MCF 10A (cell line): ENCODE data around the gene LDHAL6A. TPM values are rescaled to one million over a fixed set of nuclear protein-coding genes. Genes with fewer than 3 reads are reported as not detected.

Source experiments
- BruUV-seq: library from RNA; stranded (reverse); fragments of 400-500 nt; replicated peaks from 2 replicates; lab custom pipeline; 2021; lab: Mats Ljungman, UMichigan
- CTCF ChIA-PET: fragments of 300-600 bp; sonication (Branson Sonifier 250); formaldehyde crosslinking; extraction: SDS; loops from one replicate; lab custom pipeline; 2021; ENCODE audit warnings: antibody characterized with exemption, inconsistent platforms; lab: Yijun Ruan, JAX
- POLR2A ChIA-PET: fragments of 300-600, 350-650 bp; sonication (Branson Sonifier 250); formaldehyde crosslinking; extraction: SDS; loops from one replicate; lab custom pipeline; 2020; ENCODE audit warnings: antibody characterized with exemption, inconsistent platforms; lab: Yijun Ruan, JAX
- DNase-seq: peaks from one replicate; pipeline ENCODE4 v3.0.0-alpha.2; 2018; ENCODE audit not compliant: unreplicated experiment
- H3K27ac Mint-ChIP-seq: one replicate; pipeline ENCODE4 v1.8.0; 2022; ENCODE audit warnings: mild to moderate bottlenecking, low read depth, mixed read lengths; ENCODE audit not compliant: unreplicated experiment
- H3K27me3 Mint-ChIP-seq: one replicate; pipeline ENCODE4 v1.8.0; 2022; ENCODE audit warnings: mixed read lengths; ENCODE audit not compliant: insufficient read depth, unreplicated experiment
- H3K36me3 Mint-ChIP-seq: one replicate; pipeline ENCODE4 v1.8.0; 2022; ENCODE audit warnings: mild to moderate bottlenecking, moderate library complexity, mixed read lengths; ENCODE audit not compliant: insufficient read depth, unreplicated experiment
- H3K4me1 Mint-ChIP-seq: one replicate; pipeline ENCODE4 v1.8.0; 2022; ENCODE audit warnings: mixed read lengths; ENCODE audit not compliant: insufficient read depth, unreplicated experiment
- H3K4me3 Mint-ChIP-seq: one replicate; pipeline ENCODE4 v1.8.0; 2022; ENCODE audit warnings: mild to moderate bottlenecking, moderate library complexity, mixed read lengths; ENCODE audit not compliant: unreplicated experiment
- H3K9me3 Mint-ChIP-seq: one replicate; pipeline ENCODE4 v1.8.0; 2022; ENCODE audit warnings: mixed read lengths; ENCODE audit not compliant: unreplicated experiment
- CTCF ChIP-seq: fragments of 200-600 bp; IDR thresholded peaks from one replicate; pipeline ENCODE4 v1.8.0; 2022; ENCODE audit warnings: antibody characterized with exemption, mild to moderate bottlenecking; ENCODE audit not compliant: unreplicated experiment
- intact Hi-C: fragments of 100-400 bp; cut with micrococcal nuclease; formaldehyde crosslinking; loops from 2 replicates; pipeline ENCODE4 v1.14.1; 2022
- total RNA-seq: library from RNA; stranded (reverse); gene quantifications from 2 replicates; pipeline ENCODE4 v1.2.3, GENCODE V29; 2022

Gene LDHAL6A
- total RNA-seq, 1 experiment from 2014 or later, result not detected

- TF ChIP-seq CTCF, result no peak
- no peak for DNase-seq
- Mint-ChIP-seq H3K4me1 (no peaks in the 10 kb centered on the region), H3K27me3 (no peaks in the 10 kb centered on the region), H3K27ac (no peak overlapping the region), H3K9me3 (no peaks in the 10 kb centered on the region), H3K36me3 (peaks cover 11% of the 10 kb centered on the region), H3K4me3 (no peak overlapping the region)
- intact Hi-C loops, result no loop called here
- CTCF ChIA-PET, result no interaction called here
- POLR2A ChIA-PET, result interaction anchor here (1.1 kb wide), 1 partner anchor 36 kb away, joined by 3 read pairs; no protein-coding TSS in a partner anchor
- no TSS peak for BruUV-seq
Measured at GRCh38 chr11:18468059-18468458, 12.4 kb downstream of the LDHAL6A start.

GRCh38 chr11:18468961-18469360, 13.3 kb downstream of the LDHAL6A start:
- H3K4me1 Mint-ChIP-seq, result no peaks in the 10 kb centered on the region
- H3K9me3 Mint-ChIP-seq, result no peaks in the 10 kb centered on the region
- no TSS peak for BruUV-seq
- H3K36me3 Mint-ChIP-seq, result peaks cover 11% of the 10 kb centered on the region
- intact Hi-C loops, result no loop called here
- CTCF ChIA-PET, result no interaction called here
- no peaks in the 10 kb centered on the region for H3K27me3 Mint-ChIP-seq
- no peak overlapping the region for H3K4me3 Mint-ChIP-seq
- no peak for TF ChIP-seq CTCF
- DNase-seq, result no peak
- POLR2A ChIA-PET, result interaction anchor here (1.1 kb wide), 1 partner anchor 35 kb away, joined by 3 read pairs; no protein-coding TSS in a partner anchor
- no peak overlapping the region for H3K27ac Mint-ChIP-seq

- no peak for DNase-seq
- ChIA-PET CTCF (no interaction called here), POLR2A (interaction anchor here (1.7 kb wide), 1 partner anchor 54 kb away, joined by 4 read pairs; no protein-coding TSS in a partner anchor)
- BruUV-seq, result no TSS peak
- peaks cover 30% of the 10 kb centered on the region for H3K36me3 Mint-ChIP-seq
- H3K4me3 Mint-ChIP-seq, result no peak overlapping the region
- intact Hi-C loops, result no loop called here
- no peak for TF ChIP-seq CTCF
- H3K4me1 Mint-ChIP-seq, result no peaks in the 10 kb centered on the region
- H3K9me3 Mint-ChIP-seq, result no peaks in the 10 kb centered on the region
- H3K27me3 Mint-ChIP-seq, result no peaks in the 10 kb centered on the region
- H3K27ac Mint-ChIP-seq, result no peak overlapping the region
Measured at GRCh38 chr11:18471995-18472394, 16.3 kb downstream of the LDHAL6A start.

GRCh38 chr11:18472587-18472986, 16.9 kb downstream of the LDHAL6A start:
- TF ChIP-seq CTCF, result no peak
- Mint-ChIP-seq H3K9me3 (no peaks in the 10 kb centered on the region), H3K4me3 (no peak overlapping the region), H3K4me1 (no peaks in the 10 kb centered on the region), H3K27ac (no peak overlapping the region), H3K36me3 (peaks cover 36% of the 10 kb centered on the region), H3K27me3 (no peaks in the 10 kb centered on the region)
- no TSS peak for BruUV-seq
- ChIA-PET CTCF (no interaction called here), POLR2A (interaction anchor here (1.7 kb wide), 1 partner anchor 53 kb away, joined by 4 read pairs; no protein-coding TSS in a partner anchor)
- no peak for DNase-seq
- intact Hi-C loops, result no loop called here
